SK-N-SH treated with all-trans-retinoic acid at 6 μM for 48 hours (cell line): Measurements from ENCODE around the gene CRP.

Experiments
- CSDC2 ChIP-seq: fragments of 250-450 bp; sonication (Bioruptor Pico); IDR thresholded peaks from 2 replicates; pipeline ENCODE4 v1.5.0; 2020; ENCODE audit warnings: mild to moderate bottlenecking, moderate library complexity
- RARB ChIP-seq: fragments of 250-450 bp; sonication (Bioruptor Pico); IDR thresholded peaks from 2 replicates; pipeline ENCODE4 v1.8.0; 2021; ENCODE audit warnings: mild to moderate bottlenecking, moderate library complexity
- ZFP3 ChIP-seq: fragments of 250-450 bp; sonication (Bioruptor Pico); IDR thresholded peaks from 2 replicates; pipeline ENCODE4 v1.5.0; 2020; ENCODE audit warnings: mild to moderate bottlenecking, moderate library complexity
- ZNF70 ChIP-seq: fragments of 450-650 bp; formaldehyde crosslinking; IDR thresholded peaks from 2 replicates; pipeline ENCODE4 v1.5.0; 2020; ENCODE audit warnings: mild to moderate bottlenecking, moderate library complexity
- TF ChIP-seq, protein P1 (sequence below): fragments of 250-450 bp; sonication (Bioruptor Pico); IDR thresholded peaks from 2 replicates; pipeline ENCODE4 v1.5.1; 2021; ENCODE audit warnings: mild to moderate bottlenecking, moderate library complexity

DNA sequence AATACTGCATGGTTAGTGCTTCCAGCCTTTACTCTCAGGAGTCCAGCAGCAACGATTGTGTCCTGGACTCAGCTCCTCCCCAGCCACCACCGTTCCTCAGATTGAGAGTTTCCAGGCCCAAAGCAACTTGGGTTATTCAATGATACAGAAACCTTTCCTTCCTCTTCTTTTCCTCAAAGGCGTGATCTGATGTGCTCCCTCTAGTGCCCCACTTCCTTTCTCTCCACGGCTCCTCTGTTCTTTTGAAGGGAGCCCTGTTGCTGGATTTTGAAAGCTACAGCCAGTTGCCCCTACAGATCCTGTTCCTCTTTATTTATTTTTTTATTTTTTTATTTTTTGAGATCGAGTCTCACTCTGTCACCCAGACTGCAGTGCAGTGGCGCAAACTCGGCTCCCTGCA lies 14.1 kb downstream of the CRP start:
- TF ChIP-seq ZNF70 (no peak), RARB (CRISPR knock-in tag) (no peak), CSDC2 (CRISPR knock-in tag) (no peak), ZFP3 (CRISPR knock-in tag) (no peak)
- TF ChIP-seq, protein P1, sequence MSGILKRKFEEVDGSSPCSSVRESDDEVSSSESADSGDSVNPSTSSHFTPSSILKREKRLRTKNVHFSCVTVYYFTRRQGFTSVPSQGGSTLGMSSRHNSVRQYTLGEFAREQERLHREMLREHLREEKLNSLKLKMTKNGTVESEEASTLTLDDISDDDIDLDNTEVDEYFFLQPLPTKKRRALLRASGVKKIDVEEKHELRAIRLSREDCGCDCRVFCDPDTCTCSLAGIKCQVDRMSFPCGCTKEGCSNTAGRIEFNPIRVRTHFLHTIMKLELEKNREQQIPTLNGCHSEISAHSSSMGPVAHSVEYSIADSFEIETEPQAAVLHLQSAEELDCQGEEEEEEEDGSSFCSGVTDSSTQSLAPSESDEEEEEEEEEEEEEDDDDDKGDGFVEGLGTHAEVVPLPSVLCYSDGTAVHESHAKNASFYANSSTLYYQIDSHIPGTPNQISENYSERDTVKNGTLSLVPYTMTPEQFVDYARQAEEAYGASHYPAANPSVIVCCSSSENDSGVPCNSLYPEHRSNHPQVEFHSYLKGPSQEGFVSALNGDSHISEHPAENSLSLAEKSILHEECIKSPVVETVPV (CRISPR knock-in tag) = no peak
